SK-N-MC (cell line): ENCODE measurements around the gene SDK1.

ENCODE experiments used
- EZH2 ChIP-seq: fragments of 200-600 bp; sonication (generic); IDR thresholded peaks from one replicate; pipeline ENCODE4 v1.6.1; 2017; ENCODE audit warnings: antibody characterized with exemption
- FOXP2 ChIP-seq: optimal IDR thresholded peaks from 2 replicates; pipeline ENCODE3; 2011; ENCODE audit warnings: mild to moderate bottlenecking, moderate library complexity; ENCODE audit not compliant: insufficient read depth; ENCODE audit errors: extremely low read length, control extremely low read depth

- no peak for TF ChIP-seq EZH2
- no peak for TF ChIP-seq FOXP2
These were observed 659.2 kb downstream of the SDK1 start for GRCh38 chr7:3960050-3960763.
